ENCODE data around the gene P3H1.
"Not testable (repeated sequence)": the region's sequence is repeated elsewhere in the genome, so short reads cannot be mapped to it uniquely, and the experiment has no call there.

The P3H1 gene

GRCh38 chr1:42742617-42743316 is 24.1 kb downstream of the P3H1 start:
- DNase-seq, result no peak

GRCh38 chr1:42742141-42742540 is 24.7 kb downstream of the P3H1 start:
- no peak for DNase-seq

- DNase-seq, result no peak
Measured at GRCh38 chr1:42741706-42742105, 25.1 kb downstream of the P3H1 start.

- no peak for DNase-seq
Measured at GRCh38 chr1:42740851-42741580, 25.8 kb downstream of the P3H1 start.

DNA sequence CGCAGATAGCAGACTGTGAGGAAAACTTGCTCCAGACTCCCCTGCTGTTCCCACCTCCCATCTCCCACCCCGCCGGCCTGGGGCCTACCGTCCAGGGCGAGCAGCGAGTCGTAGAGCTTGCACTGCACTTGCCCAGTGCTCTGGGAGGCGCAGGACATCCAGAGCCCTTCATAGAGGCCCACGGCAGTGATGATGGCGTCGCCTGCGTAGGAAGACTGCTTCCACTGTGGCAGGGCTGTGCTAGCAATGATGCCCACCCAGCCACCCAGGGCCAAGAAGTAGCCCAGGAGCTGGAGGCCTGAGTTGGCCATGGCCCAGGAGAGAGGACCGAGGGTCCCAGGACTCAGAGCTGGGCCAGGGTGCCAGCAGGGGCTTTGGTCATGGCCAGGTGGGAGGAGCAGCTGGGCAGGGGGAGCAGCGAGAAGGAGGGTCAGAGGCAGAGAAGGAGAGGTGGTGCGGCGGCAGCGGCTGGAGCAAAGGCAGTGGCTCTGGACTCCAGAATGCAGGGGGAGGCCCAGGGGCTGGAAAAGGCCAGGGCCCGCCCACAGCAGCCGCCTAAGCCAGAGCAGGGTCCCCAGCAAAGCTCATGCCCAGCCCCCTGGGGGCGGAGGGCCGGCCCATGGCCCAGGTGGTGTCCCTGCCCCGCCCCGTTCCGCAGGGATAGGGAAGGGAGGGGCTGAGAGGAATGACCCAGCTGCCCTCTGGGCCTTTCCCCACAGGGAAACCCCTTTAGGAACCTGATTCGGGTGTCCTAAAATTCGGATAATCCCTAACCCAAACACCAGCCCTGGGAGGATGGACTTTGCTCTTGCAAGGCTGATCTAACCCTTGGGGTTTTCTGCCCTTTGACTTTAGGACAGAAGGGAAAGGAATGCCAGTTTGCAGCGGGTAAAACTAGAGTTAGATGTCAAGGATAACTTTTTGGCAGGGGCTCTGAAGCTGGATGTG is 26.8 kb downstream of the P3H1 start, which contains the start of gene CLDN19:
Gene CLDN19 (minus strand): TSS at position 484 of the 948 bp plus-strand sequence. CDS start 173 bp downstream, at position 311.
- DNase-seq, result no peak

GRCh38 chr1:42738678-42739226 is 28.1 kb downstream of the P3H1 start:
- DNase-seq, result no peak

DNA sequence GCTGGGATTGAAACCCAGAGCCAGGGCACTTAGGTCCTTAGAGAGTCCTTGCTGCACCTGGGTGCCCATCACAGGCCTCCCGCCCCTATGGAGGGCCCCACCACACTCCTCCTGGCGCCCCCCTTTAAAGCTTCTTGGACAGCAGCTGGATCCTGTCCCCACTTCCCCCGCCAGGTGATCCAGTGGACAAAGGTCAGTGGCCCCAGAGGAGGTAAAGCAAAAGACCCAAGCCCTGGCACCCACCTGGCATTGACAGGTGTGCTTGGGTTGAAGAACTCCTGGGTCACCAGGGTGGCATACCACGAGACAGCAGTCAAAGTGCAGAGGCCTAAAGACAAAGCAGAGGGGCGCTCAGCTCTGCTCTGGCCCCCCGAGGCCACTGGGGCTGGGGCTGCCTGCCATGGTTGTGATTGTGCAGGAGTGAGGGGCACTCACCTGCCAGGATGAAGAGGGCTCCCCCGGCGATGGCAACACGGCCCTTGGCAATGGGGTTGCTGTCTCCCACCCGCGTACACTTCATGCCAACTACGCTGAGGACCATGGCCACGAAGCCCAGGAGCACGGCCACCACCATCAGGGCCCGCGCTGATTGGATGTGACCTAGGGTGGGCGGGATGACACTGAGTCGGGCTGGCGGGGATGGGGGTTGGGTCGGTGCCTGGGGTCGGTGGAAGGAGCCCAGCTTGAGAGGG is 28.7 kb downstream of the P3H1 start:
- no peak for DNase-seq

DNA sequence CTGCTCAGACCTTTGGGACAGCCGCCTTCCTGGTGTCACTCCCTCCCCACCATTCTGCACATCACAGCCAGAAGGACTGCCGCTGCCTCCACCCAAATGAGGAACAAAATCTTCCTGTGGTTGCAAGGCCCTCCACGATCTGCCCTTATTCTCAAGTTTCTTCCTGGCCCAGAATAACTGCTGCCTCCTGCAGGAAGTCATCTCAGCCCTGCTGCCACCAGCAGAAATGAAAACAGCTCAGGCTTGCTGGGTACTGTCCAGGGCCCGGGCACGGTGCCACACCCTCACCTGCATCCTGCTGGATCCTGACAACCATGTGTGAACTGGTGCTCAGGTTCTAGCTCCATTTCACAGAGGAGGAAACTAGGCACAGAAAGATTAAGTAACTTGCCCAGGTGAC is 29.6 kb downstream of the P3H1 start:
- peak; percentile 8 for DNase-seq

GRCh38 chr1:42736571-42737200 is 30.1 kb downstream of the P3H1 start:
- DNase-seq, result no peak

DNA sequence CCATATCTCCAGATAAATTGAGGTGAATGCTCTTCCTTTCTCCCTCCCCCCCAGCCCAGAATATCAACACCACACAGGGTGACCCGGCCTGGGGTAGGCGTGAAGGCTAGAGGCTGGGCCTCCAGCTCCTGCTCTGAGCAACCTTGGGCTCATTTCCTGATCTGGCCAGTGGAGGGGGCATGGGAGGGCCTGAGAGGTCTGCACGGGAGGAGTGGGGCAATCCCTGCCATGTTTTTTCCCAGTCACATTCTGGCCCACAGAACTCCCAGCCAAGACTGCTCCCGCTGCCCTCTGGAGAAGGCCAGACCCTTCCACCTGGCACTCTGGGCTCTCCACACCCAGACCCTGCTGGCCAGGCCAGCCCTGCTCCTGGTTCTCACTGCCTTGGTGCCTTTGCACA is 30.7 kb downstream of the P3H1 start:
- DNase-seq, result no peak

DNA sequence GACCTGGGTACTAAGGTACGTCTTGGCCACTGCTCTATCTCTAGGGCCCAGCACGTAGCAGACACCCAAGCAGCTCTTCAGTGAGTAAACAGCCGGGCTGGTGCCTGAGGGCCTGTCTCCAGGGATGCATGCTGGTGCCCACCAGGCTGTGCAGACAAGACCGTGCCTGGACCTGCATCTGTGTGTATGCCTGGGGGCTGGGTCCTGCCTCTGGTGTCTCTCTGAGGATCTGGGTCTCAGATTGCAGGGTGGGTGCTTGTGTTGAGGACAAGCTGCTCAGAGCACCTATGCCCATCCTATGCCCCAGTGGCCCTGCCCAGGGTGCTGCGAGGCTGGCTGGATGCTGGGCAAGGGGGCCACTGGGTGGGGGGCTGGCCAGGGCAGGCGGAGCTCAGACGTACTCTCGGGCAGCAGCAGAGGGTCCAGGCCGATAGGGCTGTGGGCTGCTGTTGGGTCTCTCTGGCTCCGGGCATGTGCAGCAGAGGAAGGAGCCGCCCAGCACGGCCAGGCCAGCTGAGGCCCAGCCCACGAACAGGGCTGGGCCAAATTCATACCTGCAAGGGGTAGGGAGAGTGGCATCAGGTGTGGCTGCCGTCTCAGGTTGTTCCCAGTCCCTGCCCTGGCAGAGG is 31.2 kb downstream of the P3H1 start:
- DNase-seq, result no peak

DNA sequence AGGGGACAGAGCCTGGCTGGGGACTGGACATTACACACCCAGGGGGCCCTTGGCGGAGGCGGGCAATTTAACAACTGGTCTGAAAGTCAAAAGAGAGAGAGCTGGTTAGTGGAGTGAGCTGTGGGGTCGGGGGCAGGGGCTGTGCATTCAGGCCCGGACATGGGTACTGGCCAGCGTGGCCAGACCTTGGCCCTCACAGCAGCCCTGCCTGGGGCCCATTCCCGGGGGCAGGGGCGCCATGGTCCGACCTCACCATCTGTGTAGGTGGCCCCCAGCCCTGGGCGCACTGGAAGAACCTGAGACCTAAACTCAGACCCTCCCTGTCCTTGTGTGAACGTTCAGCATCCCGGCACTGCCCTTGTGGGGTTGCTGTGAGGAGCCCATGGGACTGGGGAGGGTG is 31.8 kb downstream of the P3H1 start:
- no peak for DNase-seq

DNA sequence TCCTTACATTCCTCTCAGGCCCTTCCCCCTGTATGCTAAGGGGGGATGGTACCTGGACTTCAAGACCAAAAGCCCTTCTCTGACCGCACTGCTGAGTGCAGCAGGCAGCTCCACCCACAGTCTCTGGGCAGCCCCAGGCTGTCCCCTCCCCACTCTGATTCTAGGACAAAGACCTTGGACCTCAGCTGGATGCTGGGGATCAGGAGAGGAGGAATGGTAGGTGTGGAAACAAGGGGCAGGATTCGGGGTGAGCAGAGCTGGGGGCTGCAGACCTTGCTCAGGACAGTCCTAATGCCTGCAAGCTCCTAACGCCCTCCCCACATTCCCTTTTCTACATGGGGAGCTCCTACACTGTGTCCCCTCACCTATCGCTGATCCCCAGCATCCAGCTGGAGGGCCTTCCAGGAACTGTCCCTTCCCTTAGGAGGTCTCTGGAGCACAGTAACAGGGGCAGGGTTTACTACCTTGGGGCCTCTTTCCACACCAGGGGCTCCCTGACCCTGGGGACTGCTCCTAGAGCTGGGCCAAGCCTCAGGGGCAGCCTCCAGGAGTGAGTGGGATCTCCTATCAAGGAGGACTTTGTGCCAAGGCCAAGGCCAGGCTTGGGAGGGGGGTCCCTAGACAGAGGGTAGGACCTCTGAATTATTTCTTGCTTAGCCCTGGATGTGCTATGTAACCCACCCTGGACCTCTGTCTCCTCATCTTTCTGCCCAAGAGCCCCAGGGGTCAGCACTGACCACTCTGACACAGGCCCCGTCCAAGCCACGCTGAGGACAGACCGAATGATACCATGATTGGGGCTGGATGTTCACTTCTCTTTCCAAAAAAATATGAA is 32.4 kb downstream of the P3H1 start:
- DNase-seq, result no peak

- no peak for DNase-seq
Measured at GRCh38 chr1:42733415-42734200, 33.2 kb downstream of the P3H1 start.

DNA sequence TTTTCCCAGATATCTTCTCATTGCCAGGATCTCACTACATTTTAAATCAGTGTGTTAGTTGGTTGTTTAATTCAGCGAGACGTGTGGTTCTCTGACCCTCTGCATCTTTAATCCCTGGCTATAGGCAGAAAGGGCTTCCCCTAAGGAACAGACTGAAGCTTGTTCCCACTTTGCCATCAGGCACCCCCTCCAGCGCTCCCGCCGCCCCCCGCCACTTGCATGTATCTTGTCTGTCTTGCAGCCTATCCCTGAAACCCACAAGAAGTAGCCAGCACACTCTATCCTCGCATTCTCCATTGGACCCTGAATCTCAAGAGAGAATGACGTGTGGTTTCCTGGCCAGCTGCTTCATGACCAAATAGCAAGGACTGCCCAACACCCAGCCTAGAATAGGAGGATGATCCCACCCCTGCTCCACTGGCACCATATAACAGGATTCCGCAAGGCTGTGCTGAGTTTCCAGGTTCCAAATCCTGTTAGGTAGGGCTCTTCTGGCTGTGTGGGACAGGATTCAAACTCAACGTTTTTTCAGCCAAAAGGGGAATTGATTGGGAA is 34.6 kb downstream of the P3H1 start:
- DNase-seq, result no peak

DNA sequence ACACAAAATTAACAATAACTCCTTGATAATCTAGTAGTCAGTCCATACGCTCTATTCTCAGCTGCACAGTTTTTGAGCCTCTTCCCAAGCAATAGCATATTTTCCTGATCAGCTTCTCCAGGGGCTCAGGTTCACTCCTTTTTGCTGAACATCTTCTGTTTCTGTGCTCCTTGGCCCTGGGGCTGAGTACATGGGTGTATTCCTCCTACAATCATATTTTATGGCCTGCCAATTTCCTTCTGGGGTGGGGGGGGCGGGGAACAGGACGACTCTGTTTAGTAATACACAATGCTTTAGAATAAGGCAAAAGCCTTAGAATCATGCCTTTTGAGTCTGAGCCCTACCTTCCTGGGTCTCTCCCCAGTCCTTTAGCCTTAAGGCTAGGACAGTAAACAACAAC is 35.2 kb downstream of the P3H1 start:
- no peak for DNase-seq

- DNase-seq, result peak; percentile 25
Measured at GRCh38 chr1:42730988-42731387, 35.8 kb downstream of the P3H1 start.

DNA sequence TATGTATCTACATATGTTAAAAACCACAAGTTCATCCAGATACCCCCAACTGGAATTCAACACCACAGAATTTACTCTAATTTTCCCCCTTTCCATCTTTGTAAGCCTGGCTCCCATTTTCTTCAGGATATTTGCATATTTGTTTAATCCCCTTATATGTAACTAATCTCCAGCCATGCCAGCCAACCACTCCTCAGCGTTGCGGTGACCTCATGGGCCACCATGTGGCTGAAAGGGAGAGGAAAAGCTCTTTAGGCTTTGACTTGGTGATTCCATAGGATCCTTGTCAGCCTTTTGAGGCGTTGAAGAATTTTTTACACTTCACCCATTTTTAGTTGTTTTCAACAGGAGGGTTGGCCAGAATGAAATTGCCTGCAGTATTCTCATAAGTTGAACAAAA is 36.8 kb downstream of the P3H1 start:
- no peak for DNase-seq

GRCh38 chr1:42725820-42726219 is 41.0 kb downstream of the P3H1 start:
- not testable (repeated sequence) for DNase-seq

Data from CD4-positive, alpha-beta T cell treated with Interleukin-10 for 1 hour (primary cell).